Stimulated activated CD8-positive, alpha-beta memory T cell treated with anti-CD3 and anti-CD28 coated beads, Interleukin-4, amount 100 ng/mL, for 24 hours (primary cell): Measurements from ENCODE around the gene ALG1.
A peak's percentile ranks its signal among the peaks of the same experiment; 100 is the strongest.

Experiments
- DNase-seq: peaks from one replicate; pipeline ENCODE4 v3.0.0-alpha.2; 2020; ENCODE audit warnings: low read depth

ALG1 gene, protein sequence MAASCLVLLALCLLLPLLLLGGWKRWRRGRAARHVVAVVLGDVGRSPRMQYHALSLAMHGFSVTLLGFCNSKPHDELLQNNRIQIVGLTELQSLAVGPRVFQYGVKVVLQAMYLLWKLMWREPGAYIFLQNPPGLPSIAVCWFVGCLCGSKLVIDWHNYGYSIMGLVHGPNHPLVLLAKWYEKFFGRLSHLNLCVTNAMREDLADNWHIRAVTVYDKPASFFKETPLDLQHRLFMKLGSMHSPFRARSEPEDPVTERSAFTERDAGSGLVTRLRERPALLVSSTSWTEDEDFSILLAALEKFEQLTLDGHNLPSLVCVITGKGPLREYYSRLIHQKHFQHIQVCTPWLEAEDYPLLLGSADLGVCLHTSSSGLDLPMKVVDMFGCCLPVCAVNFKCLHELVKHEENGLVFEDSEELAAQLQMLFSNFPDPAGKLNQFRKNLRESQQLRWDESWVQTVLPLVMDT

GRCh38 chr16:5071681-5072333 is at the start of gene ALG1:
Gene ALG1 (plus strand): TSS chr16:5071843. CDS start chr16:5071850, 7 bp downstream.
- DNase-seq = peak; percentile 87

DNA sequence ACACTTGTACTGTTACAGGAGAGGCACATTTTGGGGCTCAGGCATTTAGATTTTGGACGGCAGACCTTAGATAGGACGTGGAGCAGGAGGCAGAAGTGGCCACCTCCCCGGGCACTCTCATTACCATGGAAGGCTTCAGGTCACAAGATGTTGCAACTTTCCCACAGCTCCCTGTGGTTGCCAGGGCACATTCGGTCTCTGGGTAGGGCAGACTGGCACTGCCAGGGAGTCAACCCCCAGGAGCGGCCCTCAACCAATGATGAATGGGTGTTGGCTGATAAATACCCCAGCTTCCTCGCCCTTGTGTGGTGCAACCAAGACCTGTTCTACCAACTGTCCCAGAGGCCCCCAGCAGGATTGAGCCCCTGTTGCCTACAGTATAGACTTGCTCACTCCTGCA is 49.1 kb upstream of the ALG1 start:
- DNase-seq = no peak

- DNase-seq = no peak
These were observed 47.0 kb upstream of the ALG1 start for GRCh38 chr16:5024632-5025031.

- no peak for DNase-seq
These were observed 46.4 kb upstream of the ALG1 start for GRCh38 chr16:5025171-5025632.

- no peak for DNase-seq
These were observed 45.0 kb upstream of the ALG1 start for GRCh38 chr16:5026664-5027063.

- DNase-seq = no peak
These were observed 44.6 kb upstream of the ALG1 start for GRCh38 chr16:5027086-5027485.

- DNase-seq = no peak
These were observed 43.9 kb upstream of the ALG1 start for GRCh38 chr16:5027575-5028235.

DNA sequence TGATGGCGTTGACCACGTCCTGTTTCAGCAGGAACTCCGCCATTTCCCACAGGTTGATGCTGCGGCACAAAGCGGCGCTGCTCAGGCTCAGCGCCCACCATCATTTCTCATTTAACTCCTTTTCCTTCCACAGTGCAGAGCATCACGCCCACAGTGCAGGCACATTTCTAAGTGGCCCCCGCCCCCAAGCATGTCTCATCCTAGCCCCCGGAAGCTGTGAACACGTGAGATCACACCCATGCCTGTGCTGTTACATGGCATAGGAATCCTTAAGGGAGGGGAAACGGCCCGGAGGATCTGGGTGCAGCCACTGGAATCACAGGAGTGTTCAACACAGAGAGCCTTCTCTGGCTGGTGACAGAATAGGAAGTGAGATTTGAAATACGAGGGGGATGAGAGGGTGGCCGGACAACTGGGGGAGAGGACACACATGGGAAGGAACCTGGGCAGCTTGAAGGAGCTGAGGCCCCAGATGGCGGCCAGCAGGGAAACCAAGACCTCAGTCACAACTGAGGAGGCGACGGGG is 42.6 kb upstream of the ALG1 start:
- no peak for DNase-seq

DNA sequence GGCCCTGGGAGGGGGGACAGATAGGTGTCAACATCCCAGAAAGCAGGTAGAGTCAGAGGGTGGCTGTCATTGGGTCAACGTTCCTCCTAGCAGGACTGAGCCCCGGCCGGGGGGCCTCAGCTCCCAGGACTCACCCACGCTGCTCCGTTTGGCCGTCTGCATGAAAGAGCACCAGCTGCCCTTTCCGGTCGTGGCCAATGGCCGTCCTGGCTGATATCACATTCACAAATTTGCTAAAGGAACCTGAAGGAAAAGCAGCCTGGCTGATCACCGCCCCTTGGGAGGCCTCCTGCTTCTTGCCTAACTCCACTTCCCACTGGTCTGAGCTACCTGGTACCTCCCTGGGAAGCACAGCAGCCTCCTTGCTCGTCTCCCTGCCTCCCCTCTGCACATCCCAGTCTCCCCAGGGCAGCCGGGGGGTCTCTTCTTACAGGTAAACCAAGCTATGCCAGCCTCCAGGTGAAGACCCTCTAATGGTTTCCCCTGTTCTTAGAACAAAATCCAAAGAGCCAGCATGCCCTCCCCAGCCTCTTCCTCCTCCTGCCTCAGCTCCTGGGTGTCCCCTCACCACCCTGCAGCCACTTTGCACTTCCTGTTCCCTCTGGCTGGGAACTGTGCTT is 41.3 kb upstream of the ALG1 start:
- DNase-seq = no peak

GRCh38 chr16:5031601-5032000 is 40.0 kb upstream of the ALG1 start:
- DNase-seq = no peak

DNA sequence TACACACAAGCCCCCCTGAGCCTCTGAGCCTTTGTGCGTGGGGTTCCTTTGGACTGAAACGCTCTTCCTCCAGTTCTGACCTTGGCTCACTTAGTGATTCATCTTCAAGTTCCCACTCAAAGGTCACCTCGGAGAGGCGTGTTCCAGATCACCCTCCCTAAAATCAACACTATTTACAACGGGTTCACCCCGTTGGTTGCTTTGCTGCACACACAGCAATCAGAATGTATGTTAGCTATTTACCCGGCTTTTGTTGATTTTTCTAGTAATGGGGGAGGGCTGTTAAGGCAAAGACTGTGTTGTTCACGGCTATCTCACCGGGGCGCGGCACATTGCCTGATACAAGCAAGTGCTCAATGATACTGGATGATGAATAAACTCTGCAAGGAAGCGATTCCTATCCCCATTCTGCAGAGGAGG is 38.9 kb upstream of the ALG1 start:
- DNase-seq = no peak

DNA sequence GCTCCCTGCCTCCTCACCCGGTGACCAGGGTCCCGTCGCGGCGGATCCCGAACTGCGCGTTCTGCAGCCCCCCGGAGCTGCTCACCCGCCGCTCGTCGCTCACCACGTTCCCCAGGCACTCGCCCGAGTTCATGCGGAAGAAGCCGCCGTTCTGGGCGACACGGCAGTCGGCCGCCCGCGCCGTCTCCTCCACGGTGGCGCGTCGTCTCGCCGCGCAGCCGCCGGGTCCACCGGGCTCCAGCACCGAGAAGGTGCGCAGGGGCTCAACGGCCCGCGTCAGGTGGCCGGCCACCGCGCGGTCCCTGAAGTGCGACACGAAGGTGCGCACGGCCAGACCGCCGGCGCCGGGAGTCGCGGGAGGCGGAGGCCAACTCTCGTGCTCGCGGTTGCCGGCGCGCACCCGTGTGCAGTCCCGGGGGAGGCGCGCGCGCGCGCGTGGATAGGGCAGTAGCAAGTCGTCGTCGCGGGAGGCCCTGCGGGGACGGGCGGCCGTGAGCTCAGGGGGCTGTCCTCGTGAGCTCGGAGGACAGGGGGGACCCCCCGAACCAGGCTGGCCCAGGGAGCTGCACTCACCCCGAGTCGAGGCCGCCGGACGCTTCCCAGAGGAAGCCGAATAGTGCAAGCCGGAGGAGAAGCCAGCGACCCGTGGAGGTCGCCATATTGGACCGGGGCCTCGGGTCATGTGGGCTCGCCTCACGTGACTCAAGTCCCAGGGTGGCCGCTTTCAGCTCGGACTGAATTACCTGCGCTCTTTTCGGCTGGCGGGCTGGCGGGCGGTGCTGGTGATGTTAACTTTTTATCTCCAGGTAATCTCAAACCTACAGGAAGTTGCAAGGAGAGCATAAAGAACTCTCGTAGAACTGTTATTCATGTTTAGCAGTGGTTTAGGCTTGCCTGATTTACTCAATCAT is 38.1 kb upstream of the ALG1 start, which contains the start of gene NAGPA:
Gene NAGPA, minus strand, starts transcription at position 680 of the 911 bp plus-strand sequence. Its CDS starts 21 bp downstream, at position 659.
- peak; percentile 66 for DNase-seq

DNA sequence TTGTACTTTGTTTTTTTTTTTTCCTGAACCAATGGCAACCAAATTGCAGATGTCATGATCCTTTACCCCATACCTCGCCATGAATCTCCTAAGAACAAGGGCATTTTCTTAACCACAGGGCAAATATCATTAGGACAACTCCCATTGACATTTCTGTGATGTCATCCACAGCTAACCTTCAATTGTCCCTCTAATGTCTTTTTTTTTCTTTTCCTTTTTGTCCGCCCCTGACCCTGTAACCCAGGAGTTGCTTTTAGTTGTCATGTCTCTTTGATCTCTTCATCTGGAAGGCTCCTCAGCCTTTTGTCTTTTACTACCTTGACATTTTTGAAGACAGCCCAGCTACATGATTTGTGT is 37.5 kb upstream of the ALG1 start:
- no peak for DNase-seq

DNA sequence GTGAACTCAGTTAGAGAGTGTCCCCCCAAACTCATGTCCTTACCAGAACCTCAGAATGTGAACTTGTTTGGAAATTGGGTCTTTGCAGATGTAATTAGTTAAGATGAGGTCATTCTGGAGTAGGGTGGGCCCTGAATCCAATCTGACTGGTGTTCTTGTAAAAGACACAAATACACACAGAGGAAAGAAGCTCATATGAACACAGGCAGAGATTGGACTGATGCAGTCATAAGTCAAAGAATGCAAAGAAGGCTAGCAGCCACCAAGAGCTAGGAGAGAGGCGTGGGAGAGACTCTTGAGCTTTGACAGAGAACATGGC is 35.8 kb upstream of the ALG1 start:
- DNase-seq = no peak

DNA sequence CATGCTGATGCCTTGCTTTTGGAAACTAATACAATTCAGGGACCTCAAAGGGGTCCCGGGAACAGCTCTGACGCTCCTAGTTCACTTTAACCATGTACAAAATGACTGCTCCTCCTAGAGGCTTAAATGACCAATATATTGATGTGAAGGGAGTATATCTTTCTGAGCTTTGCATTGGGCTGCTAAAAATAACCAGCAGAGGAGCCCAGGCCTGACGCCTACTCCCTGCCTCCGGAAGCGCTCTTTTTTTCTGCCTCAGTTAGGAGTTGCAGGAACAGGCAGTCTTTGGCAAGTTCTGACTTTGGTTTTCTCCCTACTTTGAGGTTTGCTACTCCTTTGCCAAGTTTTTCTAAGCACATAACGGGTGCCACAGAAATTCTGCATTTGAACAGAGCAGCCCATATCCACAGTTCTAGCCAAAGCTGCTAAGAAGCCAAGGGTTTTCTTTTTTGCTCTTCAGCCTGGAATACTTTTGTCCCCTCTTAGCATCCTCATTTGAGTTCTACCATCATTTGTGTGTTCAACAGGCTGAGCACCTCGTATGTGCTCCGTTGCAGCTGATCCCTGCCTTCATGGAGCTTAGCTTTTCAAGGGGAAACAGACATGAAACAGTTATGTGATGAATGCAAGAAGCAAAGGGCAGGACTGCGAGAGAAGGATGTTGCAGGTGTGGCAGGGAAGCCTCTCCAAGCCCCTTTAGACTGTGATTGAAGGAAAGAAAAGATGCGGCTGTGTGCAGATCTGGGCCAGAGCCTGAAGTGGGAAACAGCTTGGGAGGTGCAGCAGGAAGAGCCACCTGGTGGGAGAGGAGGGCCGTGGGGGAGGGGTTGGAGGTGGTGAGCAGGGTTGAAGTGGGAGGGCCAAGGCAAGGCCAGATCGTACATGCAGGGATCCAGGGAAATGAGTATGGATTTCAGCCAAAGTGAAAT is 35.2 kb upstream of the ALG1 start:
- no peak for DNase-seq

- no peak for DNase-seq
These were observed 31.2 kb upstream of the ALG1 start for GRCh38 chr16:5040451-5040850.

DNA sequence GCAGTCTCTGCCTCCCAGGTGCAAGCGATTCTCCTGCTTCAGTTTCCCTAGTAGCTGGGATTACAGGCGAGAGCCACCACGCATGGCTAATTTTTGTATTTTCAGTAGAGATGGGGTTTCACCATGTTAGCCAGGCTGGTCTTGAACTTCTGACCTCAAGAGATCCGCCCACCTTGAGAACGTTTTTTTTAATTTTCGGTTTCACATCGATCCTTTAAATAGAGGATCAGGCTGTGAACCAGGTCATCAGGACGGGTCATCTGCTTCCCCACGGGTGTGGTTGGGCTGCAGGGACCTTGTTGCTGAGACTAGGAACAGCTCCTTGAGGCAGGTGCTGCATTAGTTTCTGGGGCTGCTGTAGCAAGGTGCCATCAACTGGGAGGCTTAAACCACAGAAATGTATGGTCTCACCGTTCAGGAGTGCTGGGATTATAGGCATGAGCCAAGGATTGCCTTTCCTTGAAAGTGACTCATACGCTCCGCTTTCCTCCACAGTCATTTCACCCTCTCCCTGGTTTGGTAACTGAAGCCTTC is 30.0 kb upstream of the ALG1 start:
- no peak for DNase-seq

DNA sequence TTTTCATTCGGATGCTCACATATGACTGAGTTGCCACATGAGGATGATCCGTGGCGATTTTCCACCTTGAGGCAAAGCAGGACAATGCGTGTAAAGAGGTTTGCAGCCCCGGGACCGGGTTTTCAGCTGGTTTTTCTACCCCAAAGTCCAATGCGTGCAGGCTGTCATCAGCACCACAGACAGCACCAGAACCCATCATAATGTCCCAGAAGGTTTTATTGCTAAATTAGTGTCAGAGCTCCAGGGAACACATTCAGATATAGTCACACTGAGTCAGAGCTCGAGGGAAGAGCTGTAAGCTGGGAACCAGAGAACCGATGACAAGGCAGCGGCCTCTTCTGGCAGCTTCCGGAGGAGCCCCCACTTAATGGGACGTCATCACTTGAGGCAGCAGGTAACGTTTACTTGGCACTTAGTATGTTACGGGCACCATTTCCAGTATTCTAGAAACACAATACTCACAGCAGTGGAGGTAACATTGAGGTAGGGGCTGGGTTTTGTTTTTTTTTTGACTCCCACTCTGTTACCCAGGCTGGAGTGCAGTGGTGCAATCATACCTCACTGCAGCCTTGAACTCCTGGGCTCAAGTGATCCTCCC is 29.0 kb upstream of the ALG1 start:
- DNase-seq = no peak

DNA sequence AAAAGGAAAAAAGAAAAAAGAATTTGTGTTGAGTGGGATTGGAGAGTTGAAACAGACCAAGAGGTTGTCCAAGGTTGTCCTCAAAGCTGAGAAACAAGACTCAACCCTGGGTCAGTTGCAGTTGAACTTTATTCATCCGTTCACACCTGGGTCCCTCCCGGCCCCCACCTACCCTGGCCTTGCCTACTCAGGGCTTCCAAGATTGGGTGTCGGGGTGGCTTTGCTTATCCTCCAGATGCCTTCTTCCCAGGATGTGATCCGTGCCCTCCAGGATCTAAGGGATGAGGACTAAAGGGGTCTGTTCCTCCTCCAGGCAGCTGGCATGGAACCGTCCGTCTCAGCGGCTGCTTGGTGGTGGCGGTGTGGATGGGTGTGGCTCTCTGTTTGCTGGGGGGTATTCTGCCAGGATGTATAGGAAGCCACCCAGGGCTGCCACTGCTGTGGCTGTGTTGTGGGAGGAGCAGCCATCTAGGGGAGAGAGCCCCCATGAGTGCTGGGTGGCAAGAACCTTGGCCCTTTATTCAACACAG is 27.6 kb upstream of the ALG1 start:
- DNase-seq = no peak
